GM18870 (cell line): Measurements from ENCODE around the gene GAS2L2.
"Not testable (repeated sequence)": the region's sequence is repeated elsewhere in the genome, so short reads cannot be mapped to it uniquely, and the experiment has no call there.

Experiments used
- ATAC-seq: cut with Tn5 transposase; IDR thresholded peaks from one replicate; pipeline ENCODE4 v1.9.1; 2021; ENCODE audit warnings: moderate library complexity; ENCODE audit not compliant: unreplicated experiment

GAS2L2 gene

GRCh38 chr17:35773679-35774425, 20.8 kb upstream of the GAS2L2 start:
- no peak for ATAC-seq

- ATAC-seq = no peak
These were observed 20.1 kb upstream of the GAS2L2 start for GRCh38 chr17:35773129-35773528.

GRCh38 chr17:35769895-35770486, 17.0 kb upstream of the GAS2L2 start:
- ATAC-seq = no peak

GRCh38 chr17:35768797-35769196, 15.8 kb upstream of the GAS2L2 start:
- ATAC-seq = no peak

- ATAC-seq = no peak
These were observed 14.0 kb upstream of the GAS2L2 start for GRCh38 chr17:35766903-35767510.

GRCh38 chr17:35766489-35766877, 13.4 kb upstream of the GAS2L2 start:
- no peak for ATAC-seq

- ATAC-seq = no peak
These were observed 12.9 kb upstream of the GAS2L2 start for GRCh38 chr17:35765756-35766488.

- no peak for ATAC-seq
These were observed 12.2 kb upstream of the GAS2L2 start for GRCh38 chr17:35765086-35765710.

GRCh38 chr17:35764123-35764991, 11.3 kb upstream of the GAS2L2 start:
- no peak for ATAC-seq

GRCh38 chr17:35763767-35764122, 10.7 kb upstream of the GAS2L2 start:
- no peak for ATAC-seq

GRCh38 chr17:35761601-35762000, 8.6 kb upstream of the GAS2L2 start:
- ATAC-seq = no peak

- no peak for ATAC-seq
These were observed 7.5 kb upstream of the GAS2L2 start, which contains the start of gene C17orf50 for GRCh38 chr17:35760587-35760986. C17orf50 (plus strand) TSS chr17:35760887; CDS start chr17:35760942, 55 bp downstream.

- no peak for ATAC-seq
These were observed 4.2 kb upstream of the GAS2L2 start for GRCh38 chr17:35757243-35757642.

GRCh38 chr17:35752471-35752870, 568 bp downstream of the GAS2L2 start:
- ATAC-seq = no peak

- ATAC-seq = not testable (repeated sequence)
These were observed 1.5 kb downstream of the GAS2L2 start for GRCh38 chr17:35751541-35751940.

- no peak for ATAC-seq
These were observed 2.3 kb downstream of the GAS2L2 start for GRCh38 chr17:35750526-35751395.

- no peak for ATAC-seq
These were observed 3.3 kb downstream of the GAS2L2 start for GRCh38 chr17:35749560-35750412.

- ATAC-seq = no peak
These were observed 4.1 kb downstream of the GAS2L2 start for GRCh38 chr17:35748979-35749378.
